HG02763 (cell line): ENCODE data around the gene NRIP1.

Source experiments
- ATAC-seq: cut with Tn5 transposase; IDR thresholded peaks from one replicate; pipeline ENCODE4 v1.9.1; 2021; ENCODE audit warnings: mild to moderate bottlenecking, moderate library complexity; ENCODE audit not compliant: unreplicated experiment

NRIP1 gene

GRCh38 chr21:15010645-15011044 is 54.2 kb downstream of the NRIP1 start:
- no peak for ATAC-seq

DNA sequence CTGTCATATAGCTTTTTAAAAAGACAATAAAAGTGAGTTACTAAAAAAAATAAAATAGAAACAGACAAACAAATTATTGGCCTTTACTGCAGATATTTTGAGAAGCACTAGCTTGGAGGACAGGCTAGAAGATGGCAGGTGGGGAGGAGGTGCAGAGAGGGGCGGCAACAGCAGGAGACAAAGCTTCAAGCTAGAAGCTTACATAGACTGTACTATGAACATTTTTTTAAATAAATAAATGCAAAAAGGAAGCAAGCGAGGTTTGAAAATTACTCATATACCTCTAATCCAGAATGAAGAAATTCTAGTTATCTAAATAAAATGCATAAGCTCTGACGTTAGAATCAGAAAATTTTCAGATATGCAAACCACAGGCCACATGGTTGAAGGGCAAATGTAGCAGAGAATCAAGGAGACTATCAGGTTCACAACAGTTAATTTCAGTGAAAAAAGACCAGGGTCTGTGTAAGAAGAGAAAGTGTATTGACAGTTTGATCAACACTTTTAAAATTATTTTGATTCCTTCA is 54.9 kb downstream of the NRIP1 start:
- no peak for ATAC-seq

DNA sequence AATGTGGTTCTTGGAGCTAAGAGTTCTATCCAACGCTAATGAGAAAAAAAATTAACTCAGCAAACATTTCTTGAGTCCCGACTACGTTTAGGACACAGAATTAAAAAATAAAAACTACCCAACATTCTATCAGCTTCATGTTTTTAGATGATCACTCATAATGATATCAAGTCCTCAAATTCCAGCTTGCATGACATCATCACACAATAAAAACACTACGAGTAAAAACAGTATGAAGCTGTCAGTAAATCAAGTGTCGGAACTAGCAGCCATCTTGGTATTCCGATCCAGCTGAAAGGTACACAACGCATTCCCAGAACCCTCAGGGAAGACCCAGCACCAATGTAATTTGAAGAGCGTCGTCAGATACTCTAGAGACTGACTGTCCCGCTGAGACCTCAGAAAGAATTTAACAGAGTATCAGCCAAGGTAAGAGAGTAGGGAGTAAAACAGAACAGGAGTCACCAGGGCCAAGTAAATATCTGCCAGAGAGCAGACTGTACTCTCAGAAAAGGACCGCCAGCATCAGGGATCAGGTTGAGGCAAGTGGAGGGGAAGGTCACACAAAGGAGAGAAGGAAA is 57.0 kb downstream of the NRIP1 start:
- ATAC-seq = no peak

GRCh38 chr21:15006594-15007230 is 58.1 kb downstream of the NRIP1 start:
- ATAC-seq = no peak

DNA sequence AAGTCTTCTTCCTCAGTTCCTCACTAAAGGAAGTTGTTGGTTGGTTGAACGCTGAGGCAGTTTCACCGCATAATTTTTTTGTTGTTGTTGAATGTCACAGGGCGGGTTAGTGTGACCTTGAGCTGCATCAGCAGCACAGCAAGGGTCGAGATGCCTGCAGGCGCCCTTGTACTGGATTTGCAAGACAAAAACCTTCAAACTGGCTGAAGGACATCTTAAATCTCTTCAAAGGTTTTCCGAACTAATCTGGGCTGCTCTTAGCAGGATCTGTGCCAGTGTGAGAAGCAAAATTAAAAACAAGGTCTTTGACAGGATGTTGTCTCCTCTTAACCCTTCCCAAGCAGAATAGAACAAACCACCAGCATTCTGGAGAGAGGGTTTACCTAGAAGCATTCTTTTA is 59.4 kb downstream of the NRIP1 start:
- no peak for ATAC-seq

DNA sequence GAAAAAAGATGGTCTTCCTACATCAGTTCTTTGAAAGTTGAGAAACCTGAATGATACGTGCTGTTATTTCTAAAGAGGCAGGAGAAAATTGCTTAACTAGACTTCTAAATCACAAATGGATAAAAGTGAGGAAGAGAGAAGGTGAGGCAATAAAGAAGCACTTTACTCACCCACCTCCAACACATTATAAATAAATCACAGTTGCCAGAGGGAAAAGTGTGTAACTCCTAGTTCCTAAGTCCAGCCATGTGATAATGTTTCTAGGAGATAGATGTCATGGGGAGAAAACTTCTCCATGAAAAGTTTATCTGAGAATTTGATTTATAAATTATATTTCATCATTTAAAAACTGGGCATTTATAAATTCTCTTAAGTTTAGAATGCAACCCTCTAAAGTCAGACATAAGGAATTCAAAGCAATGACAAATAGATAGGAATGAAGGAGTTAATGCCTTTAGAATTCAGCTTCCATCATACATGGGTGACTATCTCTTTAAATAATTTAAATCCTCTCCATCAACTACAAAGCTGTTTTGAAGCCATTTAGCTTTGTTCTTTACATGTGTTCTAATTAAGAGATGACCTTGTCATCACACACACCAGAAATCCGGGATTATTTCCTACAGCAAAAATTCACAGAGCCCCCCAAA is 60.0 kb downstream of the NRIP1 start:
- no peak for ATAC-seq

- no peak for ATAC-seq
Measured at GRCh38 chr21:15003463-15004135, 61.2 kb downstream of the NRIP1 start.

- ATAC-seq = peak; percentile 87
Measured at GRCh38 chr21:15001857-15002606, 62.8 kb downstream of the NRIP1 start.

DNA sequence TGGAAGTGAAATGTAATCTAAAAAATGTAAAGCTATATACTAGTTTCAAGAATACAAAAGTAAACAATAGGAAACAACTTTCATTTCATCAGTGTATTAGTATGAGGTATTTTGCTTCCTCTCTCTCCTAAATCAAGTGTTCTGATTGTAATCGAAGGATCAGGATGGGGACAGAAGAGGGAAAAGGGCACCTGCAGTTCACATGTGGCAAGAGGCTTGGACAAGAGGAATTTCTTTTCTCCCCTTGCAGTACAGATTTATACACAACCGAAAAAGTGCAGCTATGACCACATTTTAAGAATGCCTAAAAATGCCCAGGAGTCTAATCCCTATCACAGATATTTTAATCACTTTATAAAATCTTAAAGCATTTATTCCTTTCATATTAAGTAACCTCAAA is 63.7 kb downstream of the NRIP1 start:
- no peak for ATAC-seq

DNA sequence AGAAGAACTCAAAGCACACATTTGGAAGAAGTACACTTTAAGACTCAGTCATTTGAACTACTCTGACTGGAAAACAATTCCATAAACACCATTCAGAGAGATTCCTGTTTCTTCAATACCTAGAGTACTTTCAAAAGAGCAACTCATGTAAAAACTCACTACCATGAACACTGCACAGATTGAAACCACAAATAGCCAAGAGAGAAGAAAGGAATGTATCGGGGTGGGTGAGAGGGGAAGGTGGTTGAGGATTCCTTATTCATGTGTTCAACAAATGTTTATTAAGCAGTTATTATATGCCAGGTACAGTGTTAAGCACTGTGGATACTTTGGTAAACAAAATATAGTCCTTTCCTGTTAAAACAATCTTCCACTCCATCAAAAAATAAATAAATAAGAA is 64.7 kb downstream of the NRIP1 start:
- no peak for ATAC-seq

DNA sequence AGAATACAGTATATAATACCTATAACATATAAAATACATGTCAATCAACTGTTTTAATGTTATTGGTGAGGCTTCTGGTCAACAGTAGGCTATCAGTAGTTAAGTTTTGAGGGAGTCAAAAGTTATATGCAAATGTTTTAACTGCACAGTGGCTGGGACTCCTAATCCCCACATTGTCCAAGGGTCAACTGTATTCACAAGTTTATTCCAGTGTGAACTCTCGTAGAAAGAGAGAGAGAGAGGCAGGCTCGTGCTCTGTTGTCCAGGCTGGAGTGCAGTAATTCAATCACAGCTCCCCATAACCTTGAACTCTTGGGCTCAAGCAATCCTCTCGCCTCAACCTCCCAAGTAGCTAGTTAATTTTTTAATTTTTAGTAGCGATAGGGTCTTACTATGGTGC is 66.0 kb downstream of the NRIP1 start:
- ATAC-seq = no peak

DNA sequence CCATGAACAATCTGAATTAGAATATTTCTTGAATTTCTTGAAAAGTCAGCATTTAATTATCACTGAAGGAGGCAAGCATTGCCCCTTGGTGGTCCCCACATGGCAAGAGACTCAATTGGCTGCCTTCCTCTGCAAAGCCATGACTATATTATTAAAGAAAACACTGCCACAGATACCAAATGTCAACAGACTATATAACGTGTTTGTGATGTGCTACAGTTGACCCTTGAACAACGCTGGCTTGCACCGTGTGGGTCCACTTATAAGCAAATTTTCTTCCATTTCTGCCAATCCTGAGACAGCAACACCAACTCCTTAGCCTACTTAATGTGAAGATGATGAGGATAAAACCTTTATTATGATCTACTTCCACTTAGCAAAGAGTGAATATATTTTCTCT is 66.5 kb downstream of the NRIP1 start:
- ATAC-seq = no peak

GRCh38 chr21:14995695-14996490 is 68.9 kb downstream of the NRIP1 start:
- no peak for ATAC-seq

GRCh38 chr21:14995226-14995625 is 69.6 kb downstream of the NRIP1 start:
- ATAC-seq = no peak

- no peak for ATAC-seq
Measured at GRCh38 chr21:14993115-14993514, 71.7 kb downstream of the NRIP1 start.

DNA sequence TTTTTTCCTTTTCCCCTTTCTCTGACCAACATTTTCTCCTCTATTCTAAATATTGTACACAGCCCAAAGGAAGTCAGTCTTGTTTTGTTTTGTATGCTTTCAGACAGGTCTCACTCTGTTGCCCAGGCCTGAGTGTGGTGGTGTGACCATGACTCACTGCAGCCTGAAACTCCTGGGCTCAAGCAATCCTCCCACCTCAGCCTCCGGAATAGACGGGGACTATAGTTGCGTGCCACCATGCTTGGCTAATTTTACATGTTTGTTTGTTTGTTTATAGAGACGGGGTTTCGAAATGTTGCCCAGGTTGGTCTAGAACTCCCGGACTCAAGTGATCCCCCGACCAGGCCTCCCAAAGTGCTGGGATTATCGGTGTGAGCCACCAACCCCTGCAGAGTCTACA is 72.8 kb downstream of the NRIP1 start:
- ATAC-seq = no peak

- no peak for ATAC-seq
Measured at GRCh38 chr21:14989359-14989758, 75.4 kb downstream of the NRIP1 start.

DNA sequence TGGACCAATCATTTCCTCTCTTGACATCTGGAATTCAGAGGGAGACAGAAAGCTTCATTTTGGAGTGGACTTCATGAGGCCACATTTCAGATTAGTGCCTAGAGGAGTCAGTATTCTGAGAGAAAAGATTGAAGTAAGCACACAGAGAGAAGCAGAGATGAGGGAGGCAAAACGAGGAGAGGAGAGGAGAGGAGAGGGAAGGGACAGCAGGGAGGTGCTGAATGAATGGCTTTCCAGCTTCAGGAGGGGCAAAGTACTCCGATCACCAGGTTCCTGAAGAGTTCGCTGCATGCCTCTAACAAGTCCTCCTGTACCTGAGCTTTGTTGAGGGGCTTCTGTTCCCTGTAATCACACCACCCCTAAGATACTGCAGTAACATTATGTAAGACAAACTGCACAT is 76.0 kb downstream of the NRIP1 start:
- ATAC-seq = no peak

- ATAC-seq = no peak
Measured at GRCh38 chr21:14987370-14988170, 77.2 kb downstream of the NRIP1 start.
